IMR-90 (cell line): Measurements from ENCODE around the gene CHIC1. TPM values are rescaled to one million over a fixed set of nuclear protein-coding genes. Genes with fewer than 3 reads are reported as not detected.

Experiments used
- ATAC-seq: fragments of 200-7000 bp; cut with Tn5 transposase; 2 replicates; pipeline ENCODE4 v1.9.1; 2020; ENCODE audit warnings: low read depth, mild to moderate bottlenecking, moderate library complexity
- BruUV-seq: library from RNA; stranded (reverse); fragments of 400-500 nt; replicated peaks from 2 replicates; lab custom pipeline; 2021; lab: Mats Ljungman, UMichigan
- CTCF ChIA-PET: fragments of 300-600 bp; formaldehyde crosslinking; extraction: SDS; loops from one replicate; lab custom pipeline; 2021; ENCODE audit warnings: antibody characterized with exemption; lab: Yijun Ruan, JAX
- POLR2A ChIA-PET: fragments of 300-600 bp; sonication (Branson Sonifier 250); formaldehyde crosslinking; loops from one replicate; lab custom pipeline; 2022; ENCODE audit warnings: antibody characterized with exemption; ENCODE audit not compliant: unreplicated experiment; lab: Charles Lee
- DNase-seq: peaks from one replicate; pipeline ENCODE4 v3.0.0; 2013
- H2AFZ ChIP-seq: replicated peaks from 2 replicates; pipeline ENCODE3; 2013; ENCODE audit warnings: low read length, mild to moderate bottlenecking; ENCODE audit not compliant: poor library complexity
- H2AK5ac ChIP-seq: 2 replicates; pipeline ENCODE4 v1.6.1; 2013; ENCODE audit warnings: low read depth, low read length, inconsistent platforms
- H2AK9ac ChIP-seq: replicated peaks from 2 replicates; pipeline ENCODE3; 2013; ENCODE audit warnings: mild to moderate bottlenecking, low read depth, low read length, moderate library complexity; ENCODE audit not compliant: poor library complexity
- H2BK120ac ChIP-seq: 2 replicates; pipeline ENCODE4 v1.6.1; 2013; ENCODE audit warnings: low read depth, low read length, inconsistent platforms
- H2BK15ac ChIP-seq: 3 replicates; pipeline ENCODE4 v1.6.1; 2013; ENCODE audit warnings: low read depth, low read length, inconsistent platforms
- H2BK20ac ChIP-seq: 2 replicates; pipeline ENCODE4 v1.6.1; 2013; ENCODE audit warnings: low read depth, mild to moderate bottlenecking, inconsistent platforms, low read length, moderate library complexity
- H2BK5ac ChIP-seq: 2 replicates; pipeline ENCODE4 v1.6.1; 2013; ENCODE audit warnings: mild to moderate bottlenecking, low read depth, low read length, inconsistent platforms; ENCODE audit not compliant: poor library complexity, severe bottlenecking
- H3K14ac ChIP-seq: replicated peaks from 2 replicates; pipeline ENCODE4 v1.6.1; 2013; ENCODE audit warnings: low read depth, low read length, inconsistent platforms
- H3K18ac ChIP-seq: 2 replicates; pipeline ENCODE4 v1.6.1; 2013; ENCODE audit warnings: low read depth, low read length, control low read depth
- H3K23ac ChIP-seq: 2 replicates; pipeline ENCODE4 v1.6.1; 2013; ENCODE audit warnings: low read depth, low read length, inconsistent platforms
- H3K27ac ChIP-seq: 2 replicates; pipeline ENCODE4 v1.5.1; 2013; ENCODE audit warnings: mild to moderate bottlenecking, control low read depth, low read length; ENCODE audit not compliant: insufficient read depth
- H3K27me3 ChIP-seq: 2 replicates; pipeline ENCODE4 v1.6.1; 2013; ENCODE audit warnings: low read length; ENCODE audit not compliant: control insufficient read depth, insufficient read depth
- H3K36me3 ChIP-seq: 2 replicates; pipeline ENCODE4 v1.6.1; 2013; ENCODE audit warnings: low read length, mixed read lengths; ENCODE audit not compliant: control insufficient read depth, insufficient read depth
- H3K4ac ChIP-seq: 2 replicates; pipeline ENCODE4 v1.6.1; 2013; ENCODE audit warnings: low read depth, low read length, inconsistent platforms
- H3K4me1 ChIP-seq: 2 replicates; pipeline ENCODE4 v1.6.1; 2013; ENCODE audit warnings: low read length, mixed read lengths; ENCODE audit not compliant: control insufficient read depth, insufficient read depth
- H3K4me2 ChIP-seq: 2 replicates; pipeline ENCODE4 v1.6.1; 2013; ENCODE audit warnings: low read depth, mild to moderate bottlenecking, control low read depth, low read length, moderate library complexity
- H3K4me3 ChIP-seq: 2 replicates; pipeline ENCODE4 v1.5.1; 2013; ENCODE audit warnings: low read depth, mild to moderate bottlenecking, control low read depth, low read length, moderate library complexity; ENCODE audit not compliant: insufficient read depth
- H3K56ac ChIP-seq: 2 replicates; pipeline ENCODE4 v1.6.1; 2013; ENCODE audit warnings: low read length, inconsistent platforms; ENCODE audit not compliant: insufficient read depth; ENCODE audit errors: extremely low read depth
- H3K79me1 ChIP-seq, 2 experiments: 2 replicates each; pipeline ENCODE4 v1.6.1; 2013; ENCODE audit warnings: low read length in 2 of 2, inconsistent platforms in 1 of 2, low read depth in 1 of 2
- H3K9ac ChIP-seq: 2 replicates; pipeline ENCODE4 v1.6.1; 2013; ENCODE audit warnings: low read depth, low read length, control low read depth
- H3K9me1 ChIP-seq: 2 replicates; pipeline ENCODE4 v1.6.1; 2013; ENCODE audit warnings: low read length, inconsistent platforms; ENCODE audit not compliant: insufficient read depth
- H3K9me3 ChIP-seq: 2 replicates; pipeline ENCODE4 v1.6.1; 2013; ENCODE audit warnings: low read length; ENCODE audit not compliant: control insufficient read depth, insufficient read depth
- H4K20me1 ChIP-seq: 2 replicates; pipeline ENCODE4 v1.6.1; 2013; ENCODE audit warnings: low read length, inconsistent platforms; ENCODE audit not compliant: insufficient read depth
- H4K5ac ChIP-seq: 2 replicates; pipeline ENCODE4 v1.6.1; 2013; ENCODE audit warnings: mild to moderate bottlenecking, low read depth, low read length, control low read depth
- H4K8ac ChIP-seq, 2 experiments: 2 replicates each; pipeline ENCODE4 v1.6.1; 2013; ENCODE audit warnings: low read depth in 2 of 2, low read length in 2 of 2, control low read depth in 1 of 2, inconsistent platforms in 1 of 2
- H4K91ac ChIP-seq: 2 replicates; pipeline ENCODE4 v1.6.1; 2013; ENCODE audit warnings: low read depth, low read length, inconsistent platforms; ENCODE audit not compliant: insufficient read depth
- BHLHE40 ChIP-seq: fragments of 150-350 bp; IDR thresholded peaks from 2 replicates; pipeline ENCODE4 v1.6.1; 2016; ENCODE audit warnings: mild to moderate bottlenecking, low read depth, low read length
- CEBPB ChIP-seq: IDR thresholded peaks from 2 replicates; pipeline ENCODE4 v1.6.1; 2012; ENCODE audit warnings: low read depth, low read length, improper control_type of control experiment
- FOS ChIP-seq: fragments of 150-350 bp; IDR thresholded peaks from 2 replicates; pipeline ENCODE4 v1.6.1; 2016; ENCODE audit warnings: low read depth, low read length
- MAFK ChIP-seq: IDR thresholded peaks from 2 replicates; pipeline ENCODE4 v1.6.1; 2012; ENCODE audit warnings: low read depth, low read length, improper control_type of control experiment
- MAZ ChIP-seq: IDR thresholded peaks from 2 replicates; pipeline ENCODE4 v1.6.1; 2012; ENCODE audit warnings: low read depth, mild to moderate bottlenecking, low read length, improper control_type of control experiment, moderate library complexity, borderline replicate concordance
- MXI1 ChIP-seq: IDR thresholded peaks from 2 replicates; pipeline ENCODE4 v1.6.1; 2012; ENCODE audit warnings: low read depth, mild to moderate bottlenecking, low read length, moderate library complexity, borderline replicate concordance
- NFE2L2 ChIP-seq: fragments of 150-350 bp; IDR thresholded peaks from 2 replicates; pipeline ENCODE4 v1.6.1; 2016; ENCODE audit warnings: low read depth, mild to moderate bottlenecking, low read length
- POLR2A ChIP-seq: IDR thresholded peaks from 2 replicates; pipeline ENCODE4 v1.6.1; 2012; ENCODE audit warnings: mild to moderate bottlenecking, low read depth, low read length
- RAD21 ChIP-seq: IDR thresholded peaks from 2 replicates; pipeline ENCODE4 v1.6.1; 2012; ENCODE audit warnings: low read length, improper control_type of control experiment
- RCOR1 ChIP-seq: IDR thresholded peaks from 2 replicates; pipeline ENCODE4 v1.6.1; 2012; ENCODE audit warnings: mild to moderate bottlenecking, low read length, improper control_type of control experiment; ENCODE audit not compliant: insufficient replicate concordance
- SMC3 ChIP-seq: fragments of 150-350 bp; IDR thresholded peaks from 2 replicates; pipeline ENCODE4 v1.6.1; 2016; ENCODE audit warnings: low read depth, mild to moderate bottlenecking, antibody characterized with exemption, low read length, moderate library complexity
- WGBS, 2 experiments: methylation state at CpG; one replicate each; pipeline versions ENCODE4 v1.1.5 to v1.1.7; 2013; ENCODE audit warnings: missing lambda C conversion rate in 2 of 2; ENCODE audit not compliant: insufficient read length in 1 of 2; ENCODE audit errors: extremely low coverage in 2 of 2; 5-methylcytosine and 5-hydroxymethylcytosine counted together
- dilution Hi-C: fragments of 300-500 bp; cut with HindIII; formaldehyde crosslinking; loops from one replicate; pipeline ENCODE4 v1.14.3; 2018; ENCODE audit warnings: low sequenced_read_pairs; ENCODE audit not compliant: unreplicated experiment
- in situ Hi-C: fragments of 300-500 bp; cut with MboI; formaldehyde crosslinking; loops from 3 replicates; pipeline ENCODE4 v1.14.3; 2019; ENCODE audit warnings: low sequenced_read_pairs, inconsistent platforms, mixed read lengths
- intact Hi-C: fragments of 100-400 bp; cut with micrococcal nuclease; formaldehyde crosslinking; loops from 2 replicates; pipeline ENCODE4 v1.10.0; 2022
- polyA plus RNA-seq, 3 experiments: library from polyadenylated mRNA; depleted of rRNA; stranded (reverse); fragments of >200 nt; gene quantifications; 2 replicates each; pipeline ENCODE4 v1.2.3, GENCODE V29; 2012; ENCODE audit warnings: low replicate concordance in 1 of 3
- total RNA-seq: library from RNA; depleted of rRNA; stranded (reverse); fragments of >200 nt; gene quantifications from 2 replicates; pipeline ENCODE4 v1.2.3, GENCODE V29; 2012
- TF ChIP-seq, protein P1 (sequence below): fragments of 150-350 bp; IDR thresholded peaks from 2 replicates; pipeline ENCODE4 v1.6.1; 2016; ENCODE audit warnings: low read depth, mild to moderate bottlenecking, low read length, moderate library complexity, borderline replicate concordance
- TF ChIP-seq, protein P2 (sequence below): conservative IDR thresholded peaks from 2 replicates; pipeline ENCODE4 v1.5.1; 2012; ENCODE audit warnings: mild to moderate bottlenecking, low read depth, low read length, improper control_type of control experiment
- TF ChIP-seq, protein P3 (sequence below): fragments of 150-350 bp; IDR thresholded peaks from 2 replicates; pipeline ENCODE4 v1.6.1; 2017; ENCODE audit warnings: mild to moderate bottlenecking, antibody characterized with exemption, low read length, low read depth

Gene CHIC1
- total and polyA plus RNA-seq, 2 of the 4 experiments (the other 2 are of a cell fraction), result 4.0 to 7.3 TPM

DNA sequence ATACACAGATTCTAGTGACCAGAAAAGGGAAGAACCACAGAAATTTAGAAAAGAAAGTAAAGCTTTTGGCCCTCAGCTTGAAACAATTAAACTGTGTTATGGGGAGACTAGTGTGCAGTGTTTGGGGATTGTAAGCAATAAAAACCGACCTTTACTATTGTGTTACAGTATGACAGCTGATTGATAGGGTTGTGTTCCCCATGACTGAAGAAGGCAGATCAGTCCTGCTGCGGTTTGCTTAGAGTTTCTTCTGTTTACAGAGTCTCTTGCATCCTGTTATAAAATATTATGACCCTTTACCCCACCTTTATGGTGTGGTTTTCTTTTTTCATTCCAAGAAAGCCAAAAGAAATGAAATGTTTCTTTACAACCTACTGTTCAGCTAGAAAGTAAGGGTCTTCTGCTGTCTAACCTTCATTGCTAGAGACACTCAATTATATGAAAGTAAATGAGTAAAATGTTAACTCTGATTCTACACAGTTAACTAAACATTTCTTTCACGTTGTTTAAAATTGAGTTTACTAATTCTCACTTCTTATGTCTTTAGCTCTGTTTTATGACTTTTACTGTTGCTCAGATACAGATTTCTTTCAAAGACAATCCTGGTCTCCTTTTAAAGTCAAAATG lies 18.1 kb downstream of the CHIC1 start:
- Histone ChIP-seq H3K14ac (no peak overlapping the region), H3K56ac (no peak overlapping the region), H2BK5ac (no peak overlapping the region), H2BK120ac (no peak overlapping the region), H3K4me2 (peak overlapping the region; percentile 45; the same call in 1 of the 2 replicates), H3K27me3 (no peaks in the 10 kb centered on the region), H4K20me1 (no peaks in the 10 kb centered on the region), H4K91ac (no peak overlapping the region), H3K18ac (no peak overlapping the region), H2BK20ac (no peak overlapping the region), H3K79me1 (no peaks in the 10 kb centered on the region), H2AK9ac (no peak overlapping the region), H3K9me1 (no peaks in the 10 kb centered on the region), H2AK5ac (no peak overlapping the region), H4K8ac (no peak overlapping the region), H3K36me3 (no peaks in the 10 kb centered on the region), H3K9me3 (no peaks in the 10 kb centered on the region), H3K4me1 (no peaks in the 10 kb centered on the region), H4K5ac (no peak overlapping the region), H2BK15ac (no peak overlapping the region), H3K27ac (no peak overlapping the region), H2AFZ (no peak overlapping the region), H3K23ac (no peak overlapping the region), H3K9ac (no peak overlapping the region), H3K4ac (no peak overlapping the region), H3K4me3 (no peak overlapping the region)
- BruUV-seq, result no TSS peak
- ChIA-PET POLR2A (no interaction called here), CTCF (interaction anchor here (0.5 kb wide), 1 partner anchor 17 kb away, joined by 3 read pairs; no protein-coding TSS in a partner anchor)
- no CpG with 5 or more reads among the region's 3 CpGs for WGBS, 2 experiments
- TF ChIP-seq NFE2L2 (no peak), POLR2A (no peak), MAZ (no peak), MXI1 (no peak), BHLHE40 (no peak), RAD21 (no peak), FOS (no peak), SMC3 (no peak), MAFK (no peak), CEBPB (no peak), RCOR1 (no peak)
- TF ChIP-seq, protein P1, sequence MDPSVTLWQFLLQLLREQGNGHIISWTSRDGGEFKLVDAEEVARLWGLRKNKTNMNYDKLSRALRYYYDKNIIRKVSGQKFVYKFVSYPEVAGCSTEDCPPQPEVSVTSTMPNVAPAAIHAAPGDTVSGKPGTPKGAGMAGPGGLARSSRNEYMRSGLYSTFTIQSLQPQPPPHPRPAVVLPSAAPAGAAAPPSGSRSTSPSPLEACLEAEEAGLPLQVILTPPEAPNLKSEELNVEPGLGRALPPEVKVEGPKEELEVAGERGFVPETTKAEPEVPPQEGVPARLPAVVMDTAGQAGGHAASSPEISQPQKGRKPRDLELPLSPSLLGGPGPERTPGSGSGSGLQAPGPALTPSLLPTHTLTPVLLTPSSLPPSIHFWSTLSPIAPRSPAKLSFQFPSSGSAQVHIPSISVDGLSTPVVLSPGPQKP, result no peak
- TF ChIP-seq, protein P2, sequence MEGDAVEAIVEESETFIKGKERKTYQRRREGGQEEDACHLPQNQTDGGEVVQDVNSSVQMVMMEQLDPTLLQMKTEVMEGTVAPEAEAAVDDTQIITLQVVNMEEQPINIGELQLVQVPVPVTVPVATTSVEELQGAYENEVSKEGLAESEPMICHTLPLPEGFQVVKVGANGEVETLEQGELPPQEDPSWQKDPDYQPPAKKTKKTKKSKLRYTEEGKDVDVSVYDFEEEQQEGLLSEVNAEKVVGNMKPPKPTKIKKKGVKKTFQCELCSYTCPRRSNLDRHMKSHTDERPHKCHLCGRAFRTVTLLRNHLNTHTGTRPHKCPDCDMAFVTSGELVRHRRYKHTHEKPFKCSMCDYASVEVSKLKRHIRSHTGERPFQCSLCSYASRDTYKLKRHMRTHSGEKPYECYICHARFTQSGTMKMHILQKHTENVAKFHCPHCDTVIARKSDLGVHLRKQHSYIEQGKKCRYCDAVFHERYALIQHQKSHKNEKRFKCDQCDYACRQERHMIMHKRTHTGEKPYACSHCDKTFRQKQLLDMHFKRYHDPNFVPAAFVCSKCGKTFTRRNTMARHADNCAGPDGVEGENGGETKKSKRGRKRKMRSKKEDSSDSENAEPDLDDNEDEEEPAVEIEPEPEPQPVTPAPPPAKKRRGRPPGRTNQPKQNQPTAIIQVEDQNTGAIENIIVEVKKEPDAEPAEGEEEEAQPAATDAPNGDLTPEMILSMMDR, result no peak
- TF ChIP-seq, protein P3, sequence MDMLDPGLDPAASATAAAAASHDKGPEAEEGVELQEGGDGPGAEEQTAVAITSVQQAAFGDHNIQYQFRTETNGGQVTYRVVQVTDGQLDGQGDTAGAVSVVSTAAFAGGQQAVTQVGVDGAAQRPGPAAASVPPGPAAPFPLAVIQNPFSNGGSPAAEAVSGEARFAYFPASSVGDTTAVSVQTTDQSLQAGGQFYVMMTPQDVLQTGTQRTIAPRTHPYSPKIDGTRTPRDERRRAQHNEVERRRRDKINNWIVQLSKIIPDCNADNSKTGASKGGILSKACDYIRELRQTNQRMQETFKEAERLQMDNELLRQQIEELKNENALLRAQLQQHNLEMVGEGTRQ, result no peak
- ATAC-seq (no peak), DNase-seq (no peak)
- in situ Hi-C loops (no loop called here), intact Hi-C loops (no loop called here), dilution Hi-C loops (no loop called here)
